ENCODE results near the gene ITPKC. TPM values are rescaled to one million over a fixed set of nuclear protein-coding genes. Genes with fewer than 3 reads are reported as not detected.
A peak's percentile ranks its signal among the peaks of the same experiment; 100 is the strongest.

Gene ITPKC
- total RNA-seq, 2 donors from 2014 or later: 40.8 to 44.5 TPM

GRCh38 chr19:40747536-40747935 lies 30.6 kb downstream of the ITPKC start:
- intact Hi-C loops (cut with DNase I): no loop called here
- TF ChIP-seq CTCF (IDR thresholded peaks at IDR 0.05): no peak
- TF ChIP-seq POLR2A (IDR thresholded peaks at IDR 0.05): no peak
- TF ChIP-seq POLR2AphosphoS5 (IDR thresholded peaks at IDR 0.05): no peak

GRCh38 chr19:40750058-40750873 lies 33.4 kb downstream of the ITPKC start, which contains the start of gene ACTMAP:
ACTMAP (minus strand) TSS chr19:40750477; CDS start chr19:40749803, 674 bp downstream.
- Histone ChIP-seq H3K36me3 (no peaks in the 10 kb centered on the region), H3K4me1 (replicated peaks) (peaks cover 9% of the 10 kb centered on the region), H3K27ac (peak within 1 kb of the TSS; percentile 94 to 98), H3K27me3 (replicated peaks; ENCODE audit: insufficient read depth) (no peaks in the 10 kb centered on the region), H3K9me3 (no peaks in the 10 kb centered on the region), H3K4me3 (peak within 1 kb of the TSS; percentile 71 to 80)
- DNase-seq (ENCODE audit: low spot score): peak; percentile 100
- WGBS: 0% methylated on average over 43 of the region's 43 CpGs
- TF ChIP-seq POLR2AphosphoS5 (IDR thresholded peaks at IDR 0.05) (peak; percentile 99), POLR2A (IDR thresholded peaks at IDR 0.05) (peak; percentile 90), CTCF (IDR thresholded peaks at IDR 0.05) (peak in 1 of 4 experiments; percentile 37)
- intact Hi-C loops (cut with DNase I): loop anchor here (1.0 to 2.0 kb wide), 2 partner anchors 30 to 59 kb away; partner anchors contain the start of gene NUMBL

More at GRCh38 chr19:40747536-40747935, 30.6 kb downstream of the ITPKC start:
- Histone ChIP-seq H3K4me1 (replicated peaks) (no peaks in the 10 kb centered on the region), H3K9me3 (no peaks in the 10 kb centered on the region), H3K27me3 (replicated peaks; ENCODE audit: insufficient read depth) (no peaks in the 10 kb centered on the region), H3K36me3 (no peaks in the 10 kb centered on the region), H3K4me3 (no peak overlapping the region), H3K27ac (no peak overlapping the region)
- WGBS: 97% methylated on average over 7 of the region's 7 CpGs
- DNase-seq (ENCODE audit: low spot score): no peak

GRCh38 chr19:40750874-40751537 lies 34.1 kb downstream of the ITPKC start, which contains the start of gene SNRPA:
SNRPA (plus strand) TSS chr19:40751203; CDS start chr19:40751409, 206 bp downstream.
- H3K4me1 ChIP-seq (replicated peaks): peaks cover 9% of the 10 kb centered on the region
- intact Hi-C loops (cut with DNase I): loop anchor here (1.0 to 2.0 kb wide), 2 partner anchors 31 to 60 kb away; partner anchors contain the start of gene NUMBL
- WGBS: under 1% methylated on average over 46 of the region's 46 CpGs

GRCh38 chr19:40752257-40752781 lies 35.4 kb downstream of the ITPKC start:
- TF ChIP-seq POLR2A (IDR thresholded peaks at IDR 0.05) (no peak), POLR2AphosphoS5 (IDR thresholded peaks at IDR 0.05) (no peak), CTCF (IDR thresholded peaks at IDR 0.05) (no peak)
- Histone ChIP-seq H3K27ac (peak overlapping the region in 1 of 2 donors; percentile 94), H3K4me3 (peak overlapping the region; percentile 71 to 80), H3K27me3 (replicated peaks; ENCODE audit: insufficient read depth) (no peaks in the 10 kb centered on the region), H3K9me3 (no peaks in the 10 kb centered on the region), H3K36me3 (no peaks in the 10 kb centered on the region), H3K4me1 (replicated peaks) (peaks cover 9% of the 10 kb centered on the region)
- DNase-seq (ENCODE audit: low spot score): no peak
- 83% methylated on average over 12 of the region's 12 CpGs for whole genome bisulfite sequencing
- intact Hi-C loops (cut with DNase I): no loop called here

More at GRCh38 chr19:40750874-40751537, 34.1 kb downstream of the ITPKC start, which contains the start of gene SNRPA:
- TF ChIP-seq CTCF (IDR thresholded peaks at IDR 0.05) (no peak), POLR2A (IDR thresholded peaks at IDR 0.05) (peak; percentile 86), POLR2AphosphoS5 (IDR thresholded peaks at IDR 0.05) (peak; percentile 88)
- Histone ChIP-seq H3K36me3 (no peaks in the 10 kb centered on the region), H3K27me3 (replicated peaks; ENCODE audit: insufficient read depth) (no peaks in the 10 kb centered on the region), H3K9me3 (no peaks in the 10 kb centered on the region), H3K4me3 (peak within 1 kb of the TSS; percentile 71 to 80), H3K27ac (peak within 1 kb of the TSS; percentile 94 to 98)
- peak; percentile 97 for DNase-seq (ENCODE audit: low spot score)

Measured in prostate gland (tissue), 2 donors.